GM19025 (cell line): ENCODE data around the gene VPS11.
"Not testable (repeated sequence)": the region's sequence is repeated elsewhere in the genome, so short reads cannot be mapped to it uniquely, and the experiment has no call there.

Source experiments
- ATAC-seq: cut with Tn5 transposase; IDR thresholded peaks from one replicate; pipeline ENCODE4 v1.9.1; 2021; ENCODE audit warnings: mild to moderate bottlenecking, low read depth, moderate library complexity; ENCODE audit not compliant: unreplicated experiment

Gene VPS11

DNA sequence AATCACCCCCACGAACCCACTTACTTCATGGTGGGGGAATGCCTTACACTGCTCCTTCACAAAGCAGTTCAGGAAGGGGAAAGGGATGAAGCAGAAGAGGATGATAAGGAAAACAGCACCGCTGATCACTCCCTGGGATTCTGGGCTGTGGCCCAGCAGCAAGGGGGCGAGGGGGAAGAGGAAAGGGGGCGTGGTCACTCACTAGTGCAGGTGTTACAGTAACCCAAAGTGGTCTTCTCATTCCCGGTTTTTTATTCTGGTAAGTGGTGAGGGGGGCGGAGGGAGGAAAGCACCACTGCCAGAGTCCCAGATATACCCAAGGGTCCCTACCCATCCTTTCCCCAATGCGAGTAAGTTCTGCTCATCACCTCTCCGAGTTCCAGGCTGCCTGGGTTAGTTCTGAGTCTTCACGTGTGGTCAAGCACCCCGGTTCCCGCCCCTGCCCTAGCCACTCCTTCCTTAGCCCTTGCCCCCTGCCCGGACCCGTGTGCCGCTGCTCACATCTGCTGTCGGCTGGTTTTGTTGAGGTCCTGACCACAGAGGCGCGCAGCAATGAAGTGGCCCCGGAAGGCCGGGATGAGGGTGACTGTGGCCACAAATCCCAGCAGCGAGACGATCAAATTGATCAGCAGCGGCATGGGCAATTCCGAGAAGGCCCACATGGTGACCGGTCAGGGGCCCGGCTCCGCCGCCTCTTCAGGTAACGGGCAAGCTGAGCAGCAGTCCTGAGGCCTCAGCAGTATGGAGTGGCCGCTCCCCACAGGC is 33.6 kb downstream of the VPS11 start:
- no peak for ATAC-seq

DNA sequence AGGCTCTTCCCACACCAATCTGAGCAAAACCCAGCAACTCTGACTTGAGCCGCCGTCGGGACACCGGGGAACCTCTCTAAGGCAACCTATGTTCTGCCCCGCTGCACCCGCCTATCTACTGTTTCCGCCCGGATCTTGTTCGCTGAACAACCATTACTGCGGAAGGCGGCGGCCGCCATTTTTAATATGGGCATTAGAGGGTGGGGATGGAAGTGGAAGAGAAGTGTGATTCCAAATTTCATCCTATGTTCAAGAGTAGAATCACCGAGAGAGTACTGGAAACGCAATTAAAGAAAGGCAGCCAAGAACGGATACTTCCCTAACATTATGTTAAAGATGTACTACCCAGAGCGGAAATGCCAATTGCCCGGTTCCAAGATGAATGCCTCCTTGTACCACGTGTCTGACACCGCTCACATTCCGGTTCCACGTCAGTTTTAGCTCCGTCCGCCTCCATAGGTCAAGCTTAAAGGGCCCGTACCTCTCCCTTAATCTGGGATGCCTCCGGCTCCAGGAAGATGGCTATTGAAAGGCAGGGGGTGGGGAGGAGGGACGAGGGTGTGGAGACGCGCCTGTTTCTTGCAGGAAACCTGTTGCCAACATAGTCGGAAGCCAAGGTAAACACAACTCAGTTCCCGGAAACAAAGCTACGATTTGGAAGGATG is 34.3 kb downstream of the VPS11 start, which contains the start of gene DPAGT1:
Gene DPAGT1, minus strand, starts transcription at position 95 of the 665 bp plus-strand sequence. CDS start 198 bp downstream, outside the sequence.
- peak; percentile 84 for ATAC-seq

DNA sequence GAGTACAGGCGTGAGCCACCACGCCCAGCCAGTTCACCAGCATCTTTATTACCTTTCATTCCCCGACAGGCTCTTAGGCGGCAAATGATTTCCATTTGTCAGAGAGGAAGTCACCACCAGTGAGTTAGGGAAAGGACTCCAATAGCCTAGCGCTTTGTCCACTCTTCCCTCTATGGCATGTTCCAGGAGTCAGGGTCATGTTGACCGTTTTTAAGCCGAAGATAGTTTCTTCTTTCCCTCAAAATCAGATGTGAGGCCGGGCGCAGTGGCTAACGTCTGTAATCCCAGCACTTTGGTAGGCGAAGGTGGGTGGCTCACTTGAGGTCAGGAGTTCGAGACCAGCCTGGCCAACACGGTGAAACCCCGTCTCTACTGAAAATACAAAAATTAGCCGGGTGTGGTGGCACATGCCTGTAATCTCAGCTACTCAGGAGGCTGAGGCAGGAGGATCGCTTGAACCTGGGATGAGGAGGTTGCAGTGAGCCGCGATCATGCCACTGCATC is 35.6 kb downstream of the VPS11 start:
- ATAC-seq = not testable (repeated sequence)

DNA sequence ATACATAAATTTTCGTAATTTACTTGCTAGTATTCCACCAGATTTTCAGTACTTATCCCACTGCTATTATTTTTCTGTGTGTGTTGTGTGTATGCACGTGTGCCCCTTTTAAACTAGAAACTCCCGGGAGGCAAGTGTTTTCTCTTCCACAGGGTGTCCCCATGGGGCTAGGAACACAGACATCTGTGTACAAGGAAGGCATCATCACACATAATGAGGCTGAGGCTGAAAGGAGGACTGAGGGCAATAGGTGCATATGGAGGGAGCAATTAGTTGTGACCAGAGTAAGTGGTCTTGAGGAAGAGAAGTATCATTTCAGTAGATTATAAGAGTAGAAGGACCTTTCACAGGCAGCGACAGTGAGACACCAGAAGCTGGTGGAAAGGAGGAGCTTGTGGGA is 36.2 kb downstream of the VPS11 start:
- ATAC-seq = no peak

DNA sequence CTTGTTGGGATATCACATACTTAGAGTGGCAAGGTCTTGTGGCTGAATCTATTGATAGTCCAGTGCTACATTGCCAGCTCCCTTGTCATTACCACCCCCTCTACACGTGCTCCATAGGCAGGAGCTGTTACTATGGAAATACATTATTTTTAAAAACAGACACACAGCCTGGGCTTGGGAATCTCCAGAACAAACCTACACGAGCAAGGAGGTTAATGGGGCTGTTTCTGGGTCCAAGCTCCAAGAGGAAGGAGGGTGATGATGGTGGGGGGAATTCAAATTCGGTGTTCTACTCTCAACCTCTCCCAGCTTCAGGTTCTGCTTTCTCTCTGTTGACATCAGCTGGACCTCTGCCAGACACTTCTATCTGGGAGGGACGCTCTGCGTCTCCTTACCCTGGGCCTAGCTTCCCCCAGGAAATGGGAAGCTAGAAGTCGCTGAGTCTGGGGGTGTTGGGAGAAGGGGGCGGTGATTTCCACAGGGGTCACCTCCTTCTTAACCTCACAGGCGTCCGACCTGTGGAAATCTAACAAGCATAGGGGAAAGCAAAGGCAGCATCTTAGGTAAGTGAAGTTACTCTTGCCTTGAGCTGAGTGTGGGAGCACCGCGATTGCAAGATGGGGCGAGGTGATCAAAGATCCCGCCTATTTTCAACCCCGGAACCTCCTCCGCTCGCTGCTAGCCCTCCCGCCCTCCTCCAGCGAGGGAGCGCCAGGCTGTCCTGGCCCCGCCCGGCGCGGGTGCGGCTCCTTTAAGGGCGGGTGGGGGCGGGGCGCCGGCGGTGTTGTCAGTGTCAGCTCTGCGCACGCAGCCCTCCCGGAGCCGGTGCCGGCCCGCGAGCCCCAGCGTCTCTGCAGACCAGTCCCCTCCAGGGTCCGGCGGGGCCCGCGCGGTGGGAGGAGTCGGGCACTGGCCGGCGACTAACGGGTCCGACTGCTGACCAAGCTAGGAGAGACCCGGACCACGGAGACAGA is 39.2 kb downstream of the VPS11 start, which contains the start of gene C2CD2L:
Gene C2CD2L, plus strand, starts transcription at position 781 of the 974 bp plus-strand sequence. CDS start 398 bp downstream, outside the sequence.
- peak; percentile 76 for ATAC-seq

DNA sequence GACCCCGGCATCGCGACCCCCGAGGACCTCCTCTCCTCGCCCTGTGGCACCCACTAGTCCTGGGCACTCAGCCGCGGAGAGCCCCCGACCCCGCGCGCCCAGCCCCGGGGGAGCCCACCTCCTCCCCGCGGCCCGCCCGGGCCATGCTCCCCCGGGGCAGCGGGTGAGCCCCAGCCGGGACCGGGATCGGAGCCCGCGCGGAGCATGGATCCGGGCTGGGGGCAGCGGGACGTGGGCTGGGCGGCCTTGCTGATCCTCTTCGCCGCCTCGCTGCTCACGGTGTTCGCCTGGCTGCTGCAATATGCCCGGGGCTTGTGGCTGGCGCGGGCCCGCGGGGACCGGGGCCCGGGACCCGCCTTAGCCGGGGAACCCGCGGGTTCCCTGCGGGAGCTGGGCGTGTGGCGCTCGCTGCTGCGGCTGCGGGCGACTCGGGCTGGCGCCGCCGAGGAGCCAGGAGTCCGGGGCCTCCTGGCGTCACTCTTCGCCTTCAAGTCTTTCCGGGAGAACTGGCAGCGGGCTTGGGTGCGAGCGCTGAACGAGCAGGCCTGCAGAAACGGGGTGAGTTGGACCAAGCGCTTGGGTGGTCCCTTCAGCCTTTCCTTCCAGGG is 40.0 kb downstream of the VPS11 start:
- ATAC-seq = peak; percentile 22

DNA sequence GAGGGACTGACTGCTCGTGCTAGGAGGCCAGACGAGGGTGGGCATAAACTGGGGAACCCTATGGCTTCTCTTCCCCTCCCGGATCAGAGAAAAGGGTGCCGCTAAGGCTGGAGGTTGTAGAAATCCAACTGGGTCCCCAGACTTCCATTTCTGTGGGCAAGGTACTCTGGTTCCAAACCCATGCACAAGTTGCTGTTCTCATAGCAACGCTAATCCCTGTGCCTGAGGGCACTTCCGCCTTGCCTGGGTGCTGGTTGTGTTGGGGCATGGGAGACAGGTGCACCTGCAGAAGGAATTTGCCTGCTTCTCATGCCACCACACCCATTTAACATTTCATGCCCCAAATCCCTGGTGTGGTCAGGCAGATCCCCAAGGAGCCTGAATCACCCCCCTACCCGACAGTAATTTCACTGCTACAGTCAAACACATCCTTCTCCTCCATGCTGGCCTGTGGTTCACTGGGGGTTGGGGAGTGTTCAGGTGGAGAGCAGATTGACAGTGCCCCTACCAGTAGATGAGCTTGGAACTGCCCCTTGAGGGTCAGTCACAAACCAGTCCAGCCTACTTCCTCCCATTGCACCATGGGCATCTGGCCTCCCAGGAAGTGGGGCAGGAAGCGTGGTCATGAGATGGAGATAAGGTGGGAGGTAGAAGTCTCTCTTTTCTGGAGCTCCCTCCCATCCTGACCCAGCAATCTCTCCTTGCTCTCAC is 40.7 kb downstream of the VPS11 start:
- ATAC-seq = no peak

DNA sequence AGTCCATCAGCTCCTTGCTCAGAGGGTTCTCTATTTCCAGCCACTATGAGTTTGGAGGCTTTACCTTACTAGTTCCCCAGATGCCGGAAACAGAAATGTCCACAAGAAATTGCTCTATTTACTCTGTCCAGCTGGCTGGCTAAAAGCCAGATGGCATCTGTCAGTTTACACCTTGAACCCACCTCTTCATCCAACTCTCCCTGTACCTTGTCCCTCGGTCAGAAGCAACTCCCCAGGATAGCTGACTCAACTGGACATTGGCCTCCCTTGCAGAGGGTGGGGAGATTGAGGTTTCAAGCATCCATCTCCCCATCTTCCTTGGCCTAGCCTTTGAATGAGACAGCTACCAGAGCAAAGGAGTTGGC is 41.2 kb downstream of the VPS11 start:
- no peak for ATAC-seq

DNA sequence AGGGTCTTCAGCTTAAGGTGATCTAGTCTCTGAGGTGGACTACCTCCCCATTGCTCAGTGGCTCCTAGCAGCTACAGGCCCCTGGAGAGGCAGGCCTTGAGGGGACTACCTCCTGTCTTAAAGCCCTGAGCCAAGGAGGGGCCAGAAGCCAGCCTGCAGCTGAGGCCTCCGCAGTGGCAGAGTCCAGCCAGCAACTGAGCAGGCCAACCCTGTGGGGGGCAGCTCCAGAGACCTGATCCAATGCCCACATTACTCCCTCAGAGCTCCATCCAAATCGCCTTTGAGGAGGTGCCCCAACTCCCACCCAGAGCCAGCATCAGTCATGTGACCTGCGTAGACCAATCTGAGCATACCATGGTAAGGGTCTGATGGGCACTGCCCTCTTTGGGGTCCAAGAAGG is 42.2 kb downstream of the VPS11 start:
- ATAC-seq = no peak

DNA sequence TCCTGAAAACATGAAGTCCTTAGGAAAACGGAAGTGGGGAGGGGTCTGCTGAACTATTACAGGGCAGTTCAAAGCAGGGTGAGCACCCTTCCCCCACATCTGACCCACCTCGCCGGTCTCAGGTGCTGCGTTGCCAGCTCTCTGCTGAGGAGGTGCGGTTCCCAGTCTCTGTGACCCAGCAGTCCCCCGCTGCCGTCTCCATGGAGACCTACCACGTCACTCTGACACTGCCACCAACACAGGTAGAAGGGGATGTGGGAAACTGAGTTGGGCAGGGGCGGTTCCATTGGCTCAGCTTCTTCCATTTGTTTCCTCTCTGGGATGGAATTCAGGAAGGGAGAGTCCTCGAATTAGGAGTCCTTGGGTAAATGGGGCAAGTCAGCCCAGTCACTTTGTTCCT is 42.8 kb downstream of the VPS11 start:
- ATAC-seq = no peak

DNA sequence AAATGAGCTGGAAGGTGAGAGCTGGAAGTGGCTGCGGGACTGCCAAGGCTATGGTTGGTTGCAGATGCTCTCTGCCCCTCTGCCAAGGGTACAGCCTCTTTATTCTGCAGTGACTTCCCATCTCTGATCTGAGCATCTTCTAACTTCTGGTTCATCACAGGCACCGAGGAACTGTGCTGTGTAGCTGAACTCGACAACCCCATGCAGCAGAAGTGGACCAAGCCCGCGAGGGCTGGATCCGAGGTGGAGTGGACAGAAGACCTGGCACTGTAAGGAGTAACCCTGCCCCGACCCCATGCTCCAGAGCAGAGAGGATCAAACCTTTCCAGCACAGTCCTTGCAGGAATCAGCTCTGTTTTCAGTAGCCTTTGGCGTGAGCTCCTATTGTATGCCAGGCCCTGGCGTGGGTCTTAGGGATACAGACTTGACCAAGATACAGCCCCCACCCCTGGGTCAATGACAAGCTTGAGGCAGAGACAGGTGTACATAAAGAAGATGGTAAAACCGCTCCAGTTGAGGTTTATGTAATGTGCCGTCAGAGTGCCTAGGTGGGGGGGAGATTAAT is 43.8 kb downstream of the VPS11 start:
- no peak for ATAC-seq

DNA sequence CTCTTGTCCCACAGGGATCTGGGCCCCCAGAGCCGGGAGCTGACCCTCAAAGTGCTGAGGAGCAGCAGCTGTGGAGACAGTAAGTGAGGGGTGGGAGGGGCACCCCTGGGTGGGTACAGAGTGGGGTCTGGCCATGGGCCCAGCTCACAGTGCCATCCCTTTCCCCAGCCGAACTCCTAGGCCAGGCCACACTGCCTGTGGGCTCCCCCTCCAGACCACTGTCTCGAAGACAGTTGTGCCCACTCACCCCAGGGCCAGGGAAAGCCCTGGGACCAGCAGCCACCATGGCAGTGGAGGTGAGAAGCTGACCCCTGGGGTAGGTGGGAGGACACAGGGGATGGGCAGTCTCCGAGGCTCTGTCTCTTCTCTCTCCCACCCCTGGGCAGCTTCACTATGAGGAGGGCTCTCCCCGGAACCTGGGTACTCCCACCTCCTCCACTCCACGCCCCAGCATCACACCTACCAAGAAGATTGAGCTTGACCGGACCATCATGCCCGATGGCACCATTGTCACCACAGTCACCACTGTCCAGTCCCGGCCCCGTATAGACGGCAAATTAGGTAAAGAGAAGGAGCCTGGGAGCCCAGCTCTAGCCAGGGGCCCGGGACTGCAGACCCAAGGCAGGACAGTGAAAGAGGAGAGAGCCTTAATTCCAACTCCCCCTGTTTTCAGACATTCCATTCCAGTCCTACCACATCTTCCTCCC is 44.8 kb downstream of the VPS11 start:
- no peak for ATAC-seq

DNA sequence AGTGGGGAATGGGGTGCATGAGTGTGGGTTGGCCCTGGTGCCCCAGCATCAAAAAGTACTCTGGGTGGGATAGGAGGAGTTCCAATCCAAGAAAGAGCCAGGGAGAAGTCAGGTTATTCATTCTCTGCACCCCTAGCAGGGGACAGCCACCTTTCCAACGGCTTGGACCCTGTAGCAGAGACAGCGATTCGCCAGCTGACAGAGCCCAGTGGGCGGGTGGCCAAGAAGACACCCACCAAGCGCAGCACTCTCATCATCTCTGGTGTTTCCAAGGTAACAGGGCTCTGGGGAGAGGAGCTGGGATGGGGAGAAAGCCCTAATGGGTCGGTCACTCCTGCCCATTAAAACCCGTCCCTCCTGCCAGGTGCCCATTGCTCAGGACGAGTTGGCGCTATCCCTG is 46.1 kb downstream of the VPS11 start:
- no peak for ATAC-seq

DNA sequence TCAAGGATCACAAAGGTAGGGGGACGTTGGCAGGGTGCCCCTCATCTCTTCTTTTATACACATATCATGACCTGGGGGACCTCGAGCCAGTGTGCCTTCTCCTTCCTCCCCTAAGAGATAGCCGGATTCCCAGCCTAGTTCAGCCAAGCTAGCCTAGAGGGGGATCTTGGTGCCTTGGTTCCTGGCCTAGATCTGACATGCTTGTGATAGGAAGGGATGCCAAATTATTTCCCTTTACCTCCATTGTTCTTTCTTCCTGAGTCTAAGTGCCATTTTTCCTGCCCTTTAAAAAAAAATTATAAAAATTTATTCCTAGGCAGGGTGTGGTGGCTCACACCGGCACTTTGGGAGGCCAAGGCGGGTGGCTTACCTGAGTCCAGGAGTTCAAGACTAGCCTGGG is 46.7 kb downstream of the VPS11 start:
- ATAC-seq = no peak

DNA sequence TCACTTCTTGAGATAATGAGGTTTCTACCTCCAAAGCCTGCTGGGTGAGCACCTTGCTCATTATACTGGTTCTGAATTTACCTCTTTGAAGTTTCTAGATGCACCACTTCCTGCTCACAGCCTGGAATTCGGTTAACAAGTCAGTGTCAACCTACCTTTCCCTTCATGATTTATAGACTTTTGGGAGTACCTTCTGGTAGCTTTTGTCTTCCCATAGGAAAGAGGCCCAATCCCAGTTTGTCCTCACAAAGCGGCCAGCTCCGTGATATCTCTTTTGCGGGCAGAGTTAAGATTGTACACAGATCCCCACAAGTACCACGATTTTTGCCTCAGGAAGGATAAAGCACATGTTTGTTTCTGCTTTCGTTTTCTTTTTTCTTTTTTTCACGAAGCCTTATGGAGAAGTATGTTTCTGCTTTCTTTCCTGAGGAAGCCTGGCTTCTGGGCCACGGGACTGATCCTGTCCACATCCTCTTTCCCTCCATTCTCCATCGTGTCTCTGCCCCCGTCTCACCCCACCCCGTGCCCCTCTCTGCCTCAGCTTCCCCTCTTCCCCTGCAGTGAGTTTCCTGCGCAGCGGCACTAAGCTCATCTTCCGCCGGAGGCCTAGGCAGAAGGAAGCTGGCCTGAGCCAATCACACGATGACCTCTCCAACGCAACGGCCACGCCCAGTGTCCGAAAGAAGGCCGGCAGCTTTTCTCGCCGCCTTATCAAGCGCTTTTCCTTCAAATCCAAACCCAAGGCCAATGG is 48.0 kb downstream of the VPS11 start:
- no peak for ATAC-seq

DNA sequence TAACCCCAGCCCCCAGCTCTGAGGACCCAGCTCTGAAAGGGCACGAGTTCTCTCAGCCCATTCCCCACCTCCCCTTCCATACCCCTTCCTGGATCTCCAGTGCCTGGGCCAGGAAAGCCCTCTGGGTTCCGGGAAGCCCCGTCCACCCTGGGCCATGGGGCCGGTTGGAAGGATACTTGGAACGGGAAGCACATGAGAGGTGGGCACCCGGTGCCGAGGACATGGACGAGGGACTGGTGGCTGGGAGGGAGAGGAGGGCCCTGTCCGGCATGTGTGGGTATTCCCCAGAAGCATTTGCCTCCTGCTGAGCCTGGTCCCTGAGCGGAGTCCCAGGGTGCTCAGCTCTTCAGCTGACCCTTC is 48.6 kb downstream of the VPS11 start:
- no peak for ATAC-seq

DNA sequence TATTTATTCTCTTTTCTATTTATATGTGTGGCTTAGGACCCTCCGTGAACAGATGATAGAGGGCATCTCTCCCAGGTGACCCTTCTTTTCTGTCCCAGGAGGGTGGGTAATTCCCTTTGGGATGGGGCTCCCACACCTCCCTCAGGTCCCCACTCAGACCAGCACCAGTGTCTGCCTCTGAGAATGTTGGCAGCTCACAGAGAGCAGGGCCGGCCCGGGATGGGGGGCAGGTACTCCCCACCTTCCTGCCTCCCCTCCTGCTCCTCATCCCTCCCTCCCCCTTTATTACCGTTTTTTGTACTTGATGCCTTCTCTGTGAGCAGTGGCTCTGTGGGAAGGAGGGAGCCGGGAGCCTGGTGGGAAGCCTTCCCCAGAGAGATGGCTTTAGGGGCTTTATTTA is 49.0 kb downstream of the VPS11 start:
- no peak for ATAC-seq
